Fibroblast of skin of right quadriceps (primary cell): ENCODE results near the gene ZC3H12C.
"Not testable (repeated sequence)": the region's sequence is repeated elsewhere in the genome, so short reads cannot be mapped to it uniquely, and the experiment has no call there.

Experiments
- DNase-seq: peaks from one replicate; pipeline ENCODE4 v3.0.0-alpha.2; 2013

Gene ZC3H12C

DNA sequence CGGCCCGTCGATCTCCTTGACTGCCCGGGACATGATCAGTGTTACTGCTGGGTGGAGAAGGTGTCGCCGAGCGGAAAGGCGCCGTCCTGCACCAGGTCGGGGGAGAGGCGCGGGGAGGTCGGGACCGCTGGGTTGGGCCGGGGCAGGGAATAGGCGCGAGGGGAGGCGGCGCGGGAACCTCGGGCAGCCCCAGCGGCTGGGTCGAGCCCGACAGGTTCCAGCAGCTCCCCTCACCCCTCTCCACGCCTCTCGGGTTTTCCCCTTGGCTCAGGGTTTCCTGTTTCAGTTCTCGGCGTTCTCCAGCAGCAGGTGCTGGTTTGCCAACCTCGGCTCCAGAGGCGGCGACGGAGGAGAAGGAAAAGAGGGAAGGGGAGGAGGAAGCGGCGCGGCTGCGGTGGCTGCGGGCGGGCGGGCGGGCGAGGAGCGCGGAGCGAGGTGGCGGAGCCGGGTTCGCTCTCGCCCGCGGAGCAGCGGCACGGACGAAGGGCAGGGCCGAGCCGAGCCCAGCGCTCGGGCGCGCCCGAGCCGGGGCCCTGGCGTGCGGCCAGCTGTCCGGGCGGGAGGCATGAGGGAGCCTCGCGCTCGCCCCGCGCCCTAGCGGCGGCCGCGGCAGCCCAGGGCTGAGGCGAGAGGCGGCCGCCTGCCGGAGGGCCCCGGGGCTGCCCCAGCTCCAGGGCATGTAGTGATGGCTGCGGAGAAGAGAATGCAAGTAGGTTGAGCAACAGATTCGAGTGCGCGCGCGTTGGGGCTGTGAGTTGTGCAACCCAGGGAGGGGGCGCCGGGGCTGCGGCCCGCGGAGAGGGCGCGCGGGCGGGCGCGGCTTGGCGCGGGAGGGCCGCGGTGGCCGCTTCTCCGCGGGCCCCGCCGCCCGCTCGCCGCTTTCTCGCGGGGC is at the start of gene ZC3H12C:
Gene ZC3H12C, plus strand, starts transcription at position 878 of the 892 bp plus-strand sequence. CDS start 20 bp downstream, outside the sequence.
- DNase-seq, result peak; percentile 86

DNA sequence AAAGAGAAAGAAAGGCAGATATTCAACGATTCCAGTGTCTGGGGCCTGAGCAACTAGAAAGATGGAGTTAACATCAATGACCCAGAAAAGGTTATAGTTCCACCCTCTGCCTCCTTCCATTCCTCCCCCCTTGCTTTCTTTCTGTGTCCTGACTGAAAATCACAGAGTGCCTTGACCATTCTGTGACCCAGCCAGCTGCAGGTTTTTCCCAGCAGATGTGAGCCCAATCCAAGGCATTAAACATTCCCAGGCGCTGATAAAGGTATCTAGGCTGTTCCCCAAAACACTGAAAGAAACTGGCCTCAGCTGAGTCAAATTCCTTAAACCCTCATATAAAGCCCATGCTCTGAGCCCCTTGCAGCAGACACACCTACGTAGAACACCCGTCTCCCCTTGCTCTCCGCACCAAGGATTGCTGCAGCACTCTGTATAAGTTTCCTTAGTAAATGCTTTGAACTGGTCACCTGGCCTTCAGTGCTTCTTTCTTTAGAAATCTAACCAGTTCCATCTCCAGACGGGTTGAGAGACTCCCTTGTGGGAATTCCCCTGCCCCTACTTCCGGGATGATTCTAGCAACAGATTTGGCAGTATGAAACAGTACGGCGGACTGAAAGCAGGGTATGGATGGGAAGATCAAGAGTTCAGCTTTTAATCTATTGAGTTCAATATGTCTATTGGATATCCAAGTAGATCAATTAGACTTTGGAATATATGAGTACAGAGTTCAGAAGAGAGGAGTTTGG is 48.8 kb upstream of the ZC3H12C start:
- DNase-seq, result no peak

GRCh38 chr11:110046775-110047380 is 46.3 kb upstream of the ZC3H12C start:
- no peak for DNase-seq

GRCh38 chr11:110049501-110050200 is 43.5 kb upstream of the ZC3H12C start:
- no peak for DNase-seq

- no peak for DNase-seq
Observed at GRCh38 chr11:110050201-110050506, 43.0 kb upstream of the ZC3H12C start.

DNA sequence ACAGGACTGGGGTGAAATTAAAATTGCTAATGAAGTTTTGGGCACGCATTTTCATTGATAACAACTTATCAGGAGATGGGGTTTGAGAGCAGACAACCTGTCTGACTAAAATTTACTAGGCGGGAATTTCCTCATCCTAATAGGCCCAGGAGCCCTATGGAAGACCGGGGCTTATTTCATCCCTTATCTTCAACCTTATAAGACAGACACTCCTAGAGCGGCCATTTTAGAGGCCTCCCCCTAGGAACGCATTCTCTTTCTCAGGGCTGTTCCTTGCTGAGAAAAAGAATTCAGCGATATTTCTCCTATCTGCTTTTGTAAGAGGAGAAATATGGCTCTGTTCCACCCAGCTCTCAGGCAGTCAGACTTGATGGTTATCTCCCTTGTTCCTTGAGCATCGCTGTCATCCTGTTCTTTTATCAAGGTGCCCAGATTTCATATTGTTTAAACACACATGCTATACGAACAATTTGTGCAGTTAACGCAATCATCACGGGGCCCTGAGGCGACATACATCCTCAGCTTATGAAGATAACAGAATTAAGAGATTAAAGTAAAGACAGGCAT is 39.3 kb upstream of the ZC3H12C start:
- DNase-seq, result no peak

- no peak for DNase-seq
Observed at GRCh38 chr11:110056956-110057355, 36.2 kb upstream of the ZC3H12C start.

DNA sequence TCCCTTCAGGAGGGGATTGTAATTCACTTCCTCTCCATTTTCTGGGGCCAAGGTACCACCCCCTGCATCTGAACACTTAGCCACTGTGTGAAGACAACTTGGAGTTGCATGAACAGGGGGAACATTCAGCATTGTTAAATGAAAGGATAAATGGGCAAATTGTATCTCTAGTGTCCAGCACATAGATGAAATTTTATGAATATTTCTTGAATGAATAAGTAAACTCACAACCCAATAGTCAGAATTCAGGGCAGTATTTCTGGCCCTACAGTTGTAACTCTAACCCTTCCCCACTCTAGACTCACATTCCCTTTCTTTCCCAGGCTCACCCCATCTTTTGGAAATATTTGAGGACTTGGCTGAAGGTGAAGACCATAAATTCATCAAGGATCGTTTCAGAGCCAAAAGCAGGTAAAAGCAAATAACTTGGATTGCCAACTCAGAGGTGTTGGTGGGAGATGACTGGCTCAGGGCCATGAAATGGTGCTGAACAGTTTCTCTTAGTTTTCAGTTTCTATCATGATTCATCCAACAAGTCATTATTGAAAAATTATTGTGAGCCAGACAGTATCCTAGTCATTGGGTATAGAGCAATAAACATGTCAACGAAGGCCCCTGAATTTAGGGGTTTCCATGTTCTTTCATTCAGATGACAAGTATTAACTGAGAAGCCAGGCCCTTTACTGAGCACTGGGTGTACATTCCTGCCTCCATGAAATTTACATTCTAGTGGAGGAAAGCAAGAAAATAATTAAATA is 33.3 kb upstream of the ZC3H12C start:
- DNase-seq, result peak; percentile 80

DNA sequence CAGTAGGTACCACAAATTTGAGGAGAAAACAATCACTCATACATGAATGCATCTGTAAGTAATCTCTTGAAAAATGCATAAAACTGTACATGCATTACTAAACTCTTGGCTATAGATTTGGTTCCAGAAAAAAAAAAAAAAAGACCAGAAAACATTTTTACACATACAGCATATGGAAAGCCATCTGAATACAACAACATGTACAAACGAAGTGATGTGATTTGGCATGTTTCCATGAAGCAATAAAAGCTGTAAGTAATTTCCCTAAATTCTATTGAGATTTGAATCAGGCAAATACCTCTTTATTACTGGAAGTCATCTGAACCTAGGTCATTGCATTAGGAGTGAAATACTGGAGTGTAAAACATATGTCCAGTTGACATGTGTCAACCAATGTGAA is 31.9 kb upstream of the ZC3H12C start:
- peak; percentile 53 for DNase-seq

- no peak for DNase-seq
Observed at GRCh38 chr11:110062247-110062646, 30.9 kb upstream of the ZC3H12C start.

- no peak for DNase-seq
Observed at GRCh38 chr11:110065189-110065588, 28.0 kb upstream of the ZC3H12C start.

GRCh38 chr11:110068001-110068400 is 25.2 kb upstream of the ZC3H12C start:
- not testable (repeated sequence) for DNase-seq

GRCh38 chr11:110069158-110069737 is 23.9 kb upstream of the ZC3H12C start:
- DNase-seq, result peak; percentile 88

- no peak for DNase-seq
Observed at GRCh38 chr11:110070176-110070575, 23.0 kb upstream of the ZC3H12C start.

GRCh38 chr11:110071197-110071596 is 22.0 kb upstream of the ZC3H12C start:
- DNase-seq, result no peak

DNA sequence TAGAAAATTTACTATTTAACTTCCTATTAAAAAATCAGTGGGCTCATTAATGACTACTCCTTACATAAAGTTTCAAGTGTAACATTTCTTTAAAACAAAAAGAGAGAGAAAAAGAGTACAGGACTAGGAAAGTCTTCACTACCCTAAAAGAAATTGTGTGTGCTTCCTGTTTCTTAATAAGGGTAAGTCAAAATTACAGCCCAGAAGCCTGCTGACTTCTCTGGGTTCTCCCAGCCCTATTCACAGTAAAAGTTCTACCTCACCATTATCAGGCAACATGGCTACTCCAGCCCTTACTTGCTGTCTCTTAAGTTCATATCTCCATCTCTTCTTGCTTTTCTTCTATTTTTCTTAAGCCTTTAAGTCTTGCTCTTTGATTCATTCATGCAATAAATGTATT is 20.3 kb upstream of the ZC3H12C start:
- no peak for DNase-seq

DNA sequence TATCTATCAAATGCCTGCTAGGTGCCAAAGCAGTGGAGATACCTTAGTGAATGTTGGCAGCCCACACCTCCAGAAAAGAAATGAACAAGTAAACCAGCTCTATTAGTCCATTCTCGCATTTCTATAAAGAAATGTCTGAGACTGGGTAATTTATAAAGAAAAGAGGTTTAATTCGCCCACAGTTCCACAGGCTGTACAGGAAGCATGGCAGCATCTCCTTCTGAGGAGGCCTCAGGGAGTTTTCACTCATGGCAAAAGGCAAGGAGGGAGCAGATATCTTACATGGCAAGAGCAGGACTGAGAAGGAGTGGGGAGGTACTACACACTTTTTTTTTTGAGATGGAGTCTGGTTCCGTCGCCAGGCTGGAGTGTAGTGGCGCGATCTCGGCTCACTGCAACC is 18.7 kb upstream of the ZC3H12C start:
- no peak for DNase-seq

DNA sequence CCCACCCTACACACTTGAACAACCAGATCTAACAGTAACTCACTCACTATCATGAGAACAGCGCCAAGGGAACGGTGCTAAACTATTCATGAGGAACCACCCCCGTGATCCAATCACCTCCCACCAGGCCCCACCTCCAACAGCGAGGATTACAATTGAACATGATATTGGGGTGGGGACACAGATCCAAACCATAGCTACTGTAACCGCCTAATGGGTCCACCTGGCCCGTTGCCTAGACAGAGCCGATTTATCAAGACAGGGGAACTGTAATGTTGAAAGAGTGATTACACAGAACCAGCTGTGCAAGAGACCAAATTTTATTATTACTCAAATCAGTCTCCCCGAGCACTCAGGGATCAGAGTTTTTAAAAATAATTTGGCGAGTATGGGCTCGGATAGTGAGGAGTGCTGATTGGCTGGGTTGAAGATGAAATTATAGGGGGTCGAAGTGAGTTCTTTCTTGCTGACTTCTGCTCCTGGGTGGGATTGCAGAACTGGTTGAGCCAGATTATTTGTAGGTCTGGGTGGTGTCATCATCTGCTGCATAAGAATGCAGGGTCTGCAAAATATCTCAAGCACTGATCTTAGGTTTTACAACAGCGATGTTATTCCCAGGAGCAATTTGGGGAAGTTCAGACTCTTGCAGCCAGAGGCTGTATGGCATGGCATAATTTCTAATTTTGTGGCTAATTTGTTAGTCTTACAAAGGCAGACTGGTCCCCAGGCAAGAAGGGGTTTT is 17.9 kb upstream of the ZC3H12C start:
- DNase-seq, result peak; percentile 13

GRCh38 chr11:110075847-110076208 is 17.4 kb upstream of the ZC3H12C start:
- no peak for DNase-seq

DNA sequence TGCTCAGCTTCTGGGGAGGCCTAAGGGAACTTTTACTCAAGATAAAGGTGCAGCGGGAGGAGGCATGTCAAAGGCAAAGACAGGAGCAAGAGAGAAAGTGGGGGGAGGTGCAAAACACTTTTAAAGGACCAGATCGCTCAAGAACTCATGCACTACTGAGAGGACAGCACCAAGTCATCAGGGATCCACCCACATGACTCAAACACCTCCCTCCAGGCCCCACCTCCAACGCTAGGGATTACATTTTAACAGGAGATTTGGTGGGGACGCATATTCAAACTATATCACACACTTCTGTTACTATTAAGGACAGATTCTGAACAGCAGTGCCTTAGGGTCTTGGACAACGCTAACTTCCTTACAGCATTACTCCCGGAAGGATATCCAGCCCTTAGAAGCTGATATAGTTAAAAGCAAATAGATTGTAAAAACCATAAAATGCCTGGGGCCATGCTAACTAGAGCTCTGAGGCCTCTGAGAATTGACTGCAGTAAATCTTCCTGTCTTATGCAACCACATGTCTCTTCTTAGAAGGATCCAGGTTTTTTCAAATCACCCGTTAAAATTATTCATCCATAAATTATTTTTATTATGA is 16.7 kb upstream of the ZC3H12C start:
- DNase-seq, result peak; percentile 62

- no peak for DNase-seq
Observed at GRCh38 chr11:110077346-110077745, 15.8 kb upstream of the ZC3H12C start.
